ENCODE results near the gene TUBGCP4. TPM values are rescaled to one million over a fixed set of nuclear protein-coding genes. Genes with fewer than 3 reads are reported as not detected.

Gene TUBGCP4
- total RNA-seq, 1 donor from 2014 or later: 38.2 TPM

GRCh38 chr15:43433661-43434303 lies 62.9 kb downstream of the TUBGCP4 start:
- no peak for DNase-seq (ENCODE audit: low read depth, low spot score)
- no peaks in the 10 kb centered on the region for H3K27me3 Mint-ChIP-seq (ENCODE audit: low read depth)
- H3K4me1 Mint-ChIP-seq: no peaks in the 10 kb centered on the region
- H3K27ac Mint-ChIP-seq (ENCODE audit: unreplicated experiment): no peak overlapping the region
- TF ChIP-seq, protein P1, sequence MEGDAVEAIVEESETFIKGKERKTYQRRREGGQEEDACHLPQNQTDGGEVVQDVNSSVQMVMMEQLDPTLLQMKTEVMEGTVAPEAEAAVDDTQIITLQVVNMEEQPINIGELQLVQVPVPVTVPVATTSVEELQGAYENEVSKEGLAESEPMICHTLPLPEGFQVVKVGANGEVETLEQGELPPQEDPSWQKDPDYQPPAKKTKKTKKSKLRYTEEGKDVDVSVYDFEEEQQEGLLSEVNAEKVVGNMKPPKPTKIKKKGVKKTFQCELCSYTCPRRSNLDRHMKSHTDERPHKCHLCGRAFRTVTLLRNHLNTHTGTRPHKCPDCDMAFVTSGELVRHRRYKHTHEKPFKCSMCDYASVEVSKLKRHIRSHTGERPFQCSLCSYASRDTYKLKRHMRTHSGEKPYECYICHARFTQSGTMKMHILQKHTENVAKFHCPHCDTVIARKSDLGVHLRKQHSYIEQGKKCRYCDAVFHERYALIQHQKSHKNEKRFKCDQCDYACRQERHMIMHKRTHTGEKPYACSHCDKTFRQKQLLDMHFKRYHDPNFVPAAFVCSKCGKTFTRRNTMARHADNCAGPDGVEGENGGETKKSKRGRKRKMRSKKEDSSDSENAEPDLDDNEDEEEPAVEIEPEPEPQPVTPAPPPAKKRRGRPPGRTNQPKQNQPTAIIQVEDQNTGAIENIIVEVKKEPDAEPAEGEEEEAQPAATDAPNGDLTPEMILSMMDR (conservative IDR thresholded peaks at IDR 0.05): no peak
- H3K36me3 Mint-ChIP-seq (ENCODE audit: low read depth): peaks cover 6% of the 10 kb centered on the region
- H3K9me3 Mint-ChIP-seq: no peaks in the 10 kb centered on the region
- no peak overlapping the region for H3K4me3 Mint-ChIP-seq

GRCh38 chr15:43434446-43434845 lies 63.5 kb downstream of the TUBGCP4 start:
- TF ChIP-seq, protein P1 (conservative IDR thresholded peaks at IDR 0.05): no peak
- H3K36me3 Mint-ChIP-seq (ENCODE audit: low read depth): peaks cover 6% of the 10 kb centered on the region
- no peaks in the 10 kb centered on the region for H3K9me3 Mint-ChIP-seq
- no peak overlapping the region for H3K4me3 Mint-ChIP-seq
- no peak overlapping the region for H3K27ac Mint-ChIP-seq (ENCODE audit: unreplicated experiment)
- no peaks in the 10 kb centered on the region for H3K4me1 Mint-ChIP-seq
- DNase-seq (ENCODE audit: low read depth, low spot score): no peak
- no peaks in the 10 kb centered on the region for H3K27me3 Mint-ChIP-seq (ENCODE audit: low read depth)

- Mint-ChIP-seq H3K36me3 (ENCODE audit: low read depth) (peaks cover 6% of the 10 kb centered on the region), H3K9me3 (no peaks in the 10 kb centered on the region)
Observed at GRCh38 chr15:43436395-43436794, 65.5 kb downstream of the TUBGCP4 start.

DNA sequence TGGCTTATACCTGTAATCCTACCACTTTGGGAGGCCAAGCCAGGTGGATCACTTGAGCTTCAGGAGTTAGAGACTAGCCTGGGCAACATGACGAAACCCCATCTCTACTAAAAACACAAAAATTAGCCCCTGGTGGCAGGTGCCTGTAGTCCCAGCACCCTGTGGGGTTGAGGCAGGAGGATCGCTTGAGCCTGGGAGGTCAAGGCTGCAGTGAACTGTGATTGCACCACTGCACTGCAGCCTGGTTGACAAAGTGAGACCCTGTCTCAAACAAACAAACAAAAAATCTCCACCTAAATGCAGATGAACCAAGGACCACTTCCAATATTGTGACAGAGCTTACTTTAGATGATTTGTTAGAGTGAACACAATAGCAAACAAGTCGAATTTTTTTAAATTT lies 68.4 kb downstream of the TUBGCP4 start:
- H3K4me1 Mint-ChIP-seq: peaks cover 10% of the 10 kb centered on the region
- DNase-seq (ENCODE audit: low read depth, low spot score): no peak
- H3K27me3 Mint-ChIP-seq (ENCODE audit: low read depth): no peaks in the 10 kb centered on the region
- H3K4me3 Mint-ChIP-seq: no peak overlapping the region
- H3K36me3 Mint-ChIP-seq (ENCODE audit: low read depth): no peaks in the 10 kb centered on the region
- TF ChIP-seq, protein P1 (conservative IDR thresholded peaks at IDR 0.05): no peak
- H3K27ac Mint-ChIP-seq (ENCODE audit: unreplicated experiment): no peak overlapping the region
- H3K9me3 Mint-ChIP-seq: no peaks in the 10 kb centered on the region

More at GRCh38 chr15:43436395-43436794, 65.5 kb downstream of the TUBGCP4 start:
- Mint-ChIP-seq H3K4me1 (peaks cover 7% of the 10 kb centered on the region), H3K4me3 (no peak overlapping the region), H3K27me3 (ENCODE audit: low read depth) (no peaks in the 10 kb centered on the region), H3K27ac (ENCODE audit: unreplicated experiment) (no peak overlapping the region)
- no peak for DNase-seq (ENCODE audit: low read depth, low spot score)
- TF ChIP-seq, protein P1 (conservative IDR thresholded peaks at IDR 0.05): no peak

DNA sequence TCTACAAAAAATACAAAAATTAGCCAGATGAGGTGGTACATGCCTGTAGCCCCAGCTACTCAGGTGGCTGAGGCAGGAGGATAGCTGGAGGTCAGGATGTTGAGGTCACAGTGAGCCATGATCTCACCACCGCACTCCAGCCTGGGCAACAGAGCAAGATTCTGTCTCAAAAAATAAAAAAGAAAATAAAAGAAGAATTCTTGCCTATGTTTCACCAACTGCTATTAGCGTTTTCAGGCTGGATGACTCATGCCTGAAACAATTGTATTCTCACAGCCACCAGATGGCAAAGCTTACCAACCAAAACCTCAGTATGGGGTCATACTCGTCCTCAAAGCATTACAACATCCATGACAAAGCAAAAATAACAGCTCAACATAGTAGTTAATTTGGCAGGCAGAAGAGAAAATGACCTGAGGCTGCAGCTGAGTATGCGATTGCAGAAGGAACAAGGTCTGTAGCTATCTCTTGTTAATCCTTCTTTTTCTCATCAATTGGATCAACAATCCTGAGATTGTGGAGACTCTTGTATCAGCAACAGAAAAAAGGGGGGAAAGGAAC lies 69.9 kb downstream of the TUBGCP4 start:
- H3K4me3 Mint-ChIP-seq: no peak overlapping the region
- H3K9me3 Mint-ChIP-seq: no peaks in the 10 kb centered on the region
- no peak for DNase-seq (ENCODE audit: low read depth, low spot score)
- peak overlapping the region; percentile 15 for H3K27ac Mint-ChIP-seq (ENCODE audit: unreplicated experiment)
- no peaks in the 10 kb centered on the region for H3K27me3 Mint-ChIP-seq (ENCODE audit: low read depth)
- TF ChIP-seq, protein P1 (conservative IDR thresholded peaks at IDR 0.05): peak; percentile 55
- H3K36me3 Mint-ChIP-seq (ENCODE audit: low read depth): peaks cover 6% of the 10 kb centered on the region
- H3K4me1 Mint-ChIP-seq: peaks cover 10% of the 10 kb centered on the region

Measured in neural crest cell (in vitro differentiated cells).